Stimulated activated naive CD8-positive, alpha-beta T cell treated with anti-CD3 and anti-CD28 coated beads, Interleukin-15, Interleukin-2, amounts not matched to agents 100 U/mL and 50 U/mL, for 24 hours (primary cell): Measurements from ENCODE around the gene MGAT2.
A peak's percentile ranks its signal among the peaks of the same experiment; 100 is the strongest.
"Not testable (repeated sequence)": the region's sequence is repeated elsewhere in the genome, so short reads cannot be mapped to it uniquely, and the experiment has no call there.

ENCODE experiments used
- ATAC-seq: fragments of 150-1000 bp; cut with Tn5 transposase; one replicate; pipeline ENCODE4 v1.10.0; 2021
- DNase-seq: peaks from one replicate; pipeline ENCODE4 v3.0.0; 2021

The MGAT2 gene

GRCh38 chr14:49620182-49621113 lies at the start of gene MGAT2, which contains the start of gene RPL36AL:
TSS of gene MGAT2 (plus strand) at chr14:49620799. CDS start at chr14:49621269, 470 bp downstream.
TSS of gene RPL36AL (minus strand) at chr14:49620626. CDS start at chr14:49619104, 1,522 bp downstream.
- DNase-seq: peak; percentile 97
- ATAC-seq: peak; percentile 94

GRCh38 chr14:49574038-49574437 lies 46.6 kb upstream of the MGAT2 start:
- DNase-seq: no peak
- no peak for ATAC-seq

GRCh38 chr14:49578141-49578540 lies 42.5 kb upstream of the MGAT2 start:
- ATAC-seq (no peak), DNase-seq (no peak)

GRCh38 chr14:49579841-49580240 lies 40.8 kb upstream of the MGAT2 start:
- DNase-seq (no peak), ATAC-seq (no peak)

DNA sequence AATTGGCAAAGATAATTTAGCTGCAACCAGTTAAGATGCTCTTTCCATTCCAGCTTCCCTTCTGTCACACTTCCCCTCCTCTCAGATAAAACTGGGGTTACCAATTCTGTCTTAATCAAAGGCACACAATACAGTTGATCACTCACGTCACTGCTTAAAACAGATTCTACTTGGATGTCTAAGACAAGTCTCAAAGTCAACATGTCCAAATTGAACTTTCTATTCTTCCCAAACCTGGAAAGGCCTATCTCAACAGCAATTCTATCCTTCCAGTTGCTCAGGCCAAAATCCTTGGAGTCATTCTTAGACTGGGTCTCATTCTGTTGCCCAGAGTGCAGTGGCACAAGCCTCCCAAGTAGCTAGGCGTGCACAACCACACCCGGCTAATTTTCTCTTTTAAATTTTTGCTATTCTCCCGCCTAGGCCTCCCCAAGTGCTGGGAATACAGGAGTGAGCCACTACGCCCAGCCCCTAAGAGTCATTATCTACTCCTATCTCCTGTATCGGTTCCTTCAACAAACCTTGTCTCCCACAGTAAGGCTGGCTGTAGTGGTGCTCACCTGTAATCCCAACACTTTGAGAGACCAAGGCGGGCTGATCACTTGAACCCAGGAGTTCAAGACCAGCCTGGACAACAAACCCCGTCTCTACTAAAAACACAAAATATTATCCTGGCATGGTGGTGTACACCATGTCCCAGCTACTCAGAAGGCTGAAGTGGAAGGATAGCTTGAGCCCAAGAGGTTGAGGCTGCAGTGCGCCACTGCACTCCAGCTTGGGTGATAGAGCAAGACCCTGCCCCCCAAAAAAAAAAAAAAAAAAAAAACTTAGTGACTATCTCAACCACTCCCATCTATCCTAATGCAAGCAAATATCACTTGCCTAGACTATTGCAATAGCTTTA lies 39.1 kb upstream of the MGAT2 start:
- no peak for DNase-seq
- ATAC-seq: no peak

DNA sequence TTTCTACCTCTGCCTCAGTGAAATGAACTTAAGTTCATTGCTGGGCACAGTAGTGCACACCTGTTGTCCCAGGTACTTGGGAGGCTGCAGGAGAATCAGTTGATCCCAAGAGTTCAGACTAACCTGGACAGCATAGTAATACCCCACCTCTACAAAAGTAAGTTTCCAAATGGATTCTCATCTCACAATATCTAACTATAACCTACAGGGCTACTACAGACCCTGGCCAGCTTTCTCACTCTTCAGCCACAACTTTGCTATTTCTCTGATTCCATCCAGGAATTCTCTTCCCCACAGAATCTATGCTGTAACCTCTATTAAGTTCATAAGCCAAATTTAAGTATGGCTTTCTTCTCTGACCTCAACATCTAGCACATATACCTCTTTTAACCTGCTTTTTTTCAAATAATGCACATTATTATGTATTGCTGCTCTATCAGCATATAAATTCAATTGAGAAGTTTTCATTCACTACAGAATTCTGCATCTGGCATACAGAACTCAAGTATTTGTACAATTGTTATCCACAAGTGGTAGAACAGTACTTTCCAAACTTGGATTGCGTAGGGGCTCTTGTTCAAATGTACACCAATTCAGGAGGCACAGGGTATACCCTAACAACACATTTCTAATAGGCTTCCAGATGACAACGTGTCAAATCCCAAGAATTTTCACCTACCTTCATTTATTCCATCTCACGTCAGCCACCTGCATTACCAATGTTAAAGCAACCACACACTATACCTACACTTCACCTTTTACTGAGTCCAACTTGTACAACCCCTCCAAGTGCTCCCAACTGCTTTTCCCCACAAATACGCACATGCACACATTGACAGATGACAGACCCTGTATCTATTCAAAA lies 38.3 kb upstream of the MGAT2 start:
- DNase-seq (no peak), ATAC-seq (no peak)

GRCh38 chr14:49583629-49584028 lies 37.0 kb upstream of the MGAT2 start:
- ATAC-seq (no peak), DNase-seq (no peak)

DNA sequence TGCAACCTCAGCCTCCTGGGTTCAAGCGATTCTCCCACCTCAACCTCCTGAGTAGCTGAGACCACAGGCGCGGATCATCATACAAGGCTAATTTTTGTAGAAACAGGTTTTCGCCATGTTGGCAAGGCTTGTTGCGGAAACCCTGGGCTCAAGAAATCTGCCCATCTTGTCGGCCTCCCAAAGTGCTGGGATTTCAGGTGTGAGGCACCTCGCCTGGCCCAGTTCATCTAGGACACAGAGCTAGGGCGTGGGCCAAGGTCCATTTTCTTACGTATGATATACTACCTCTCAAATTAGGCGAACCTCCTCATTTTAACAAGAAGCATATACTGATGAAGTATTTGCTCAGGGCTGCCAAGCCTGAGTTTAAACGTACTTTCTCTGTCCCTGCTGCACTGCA lies 36.5 kb upstream of the MGAT2 start:
- DNase-seq (no peak), ATAC-seq (no peak)

DNA sequence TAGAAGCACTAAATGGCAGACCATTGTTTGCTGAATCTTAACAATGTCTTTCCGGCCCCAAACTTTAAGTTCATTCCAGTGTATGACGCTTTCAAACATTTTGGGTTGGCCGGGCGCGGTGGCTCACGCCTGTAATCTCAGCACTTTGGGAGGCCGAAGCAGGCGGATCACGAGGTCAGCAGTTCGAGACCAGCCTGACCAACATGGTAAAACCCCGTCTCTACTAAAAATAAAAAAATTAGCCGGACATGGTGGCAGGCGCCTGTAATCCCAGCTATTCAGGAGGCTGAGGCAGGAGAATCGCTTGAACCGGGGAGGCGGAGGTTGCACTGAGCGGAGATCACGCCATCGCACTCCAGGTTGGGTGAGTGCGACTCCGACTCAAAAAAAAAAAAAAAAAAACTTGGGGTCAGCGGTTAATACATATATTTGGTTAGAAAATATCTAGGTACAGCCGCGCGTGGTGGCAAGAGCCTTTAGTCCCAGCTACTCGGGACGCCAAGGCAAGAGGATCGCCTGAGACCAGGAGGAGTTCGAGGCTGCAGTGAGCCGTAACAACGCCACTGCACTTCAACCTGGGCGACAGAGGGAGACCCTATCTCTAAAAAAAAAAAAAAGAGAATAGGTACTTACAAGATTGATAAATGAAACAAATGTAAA lies 35.5 kb upstream of the MGAT2 start:
- not testable (repeated sequence) for ATAC-seq
- peak; percentile 49 for DNase-seq

DNA sequence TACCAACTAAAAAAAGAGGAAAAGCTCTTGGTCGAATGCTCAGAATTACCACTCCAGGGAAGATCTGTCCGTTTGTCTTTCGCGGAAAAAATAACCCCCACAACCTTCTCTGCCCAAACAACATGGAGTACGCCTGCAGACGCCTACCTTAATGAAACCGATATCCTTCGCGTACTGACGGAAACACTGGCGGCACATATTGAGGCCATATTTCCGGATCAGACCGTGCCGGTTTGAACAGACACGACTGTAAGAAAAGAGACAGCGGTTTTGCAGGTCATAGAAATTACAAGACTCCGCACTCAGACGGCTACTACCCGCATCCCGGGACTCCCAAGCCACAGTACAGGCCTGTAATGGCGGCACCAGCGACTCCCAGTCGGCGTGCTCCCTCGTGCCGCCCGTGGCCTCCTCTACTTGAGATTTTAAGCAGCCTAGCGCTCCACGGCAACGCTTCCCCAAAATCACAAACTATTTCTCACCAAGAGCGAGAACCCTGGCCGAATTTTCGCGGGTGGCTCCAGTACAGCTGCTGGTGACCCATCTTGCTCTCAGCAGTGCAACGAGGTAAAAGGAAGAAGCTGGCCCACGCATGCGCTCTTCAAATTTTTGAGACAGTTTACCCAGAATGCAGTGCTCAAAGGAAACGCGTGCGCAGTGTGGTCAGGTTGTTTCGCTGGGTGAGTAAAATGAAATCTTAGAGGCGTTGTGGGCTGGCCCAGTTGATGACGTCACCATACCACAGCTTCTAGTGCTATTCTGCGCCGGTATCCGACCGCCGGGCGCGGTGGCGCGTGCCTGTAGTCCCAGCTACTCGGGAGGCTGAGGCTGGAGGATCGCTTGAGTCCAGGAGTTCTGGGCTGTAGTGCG lies 34.6 kb upstream of the MGAT2 start, which contains the start of gene RPS29:
RPS29 (minus strand) TSS at position 578 of the 870 bp plus-strand sequence; CDS start at position 544, 34 bp downstream.
- ATAC-seq: peak; percentile 88
- DNase-seq: peak; percentile 96

- DNase-seq (peak; percentile 64), ATAC-seq (peak; percentile 38)
These were observed 33.7 kb upstream of the MGAT2 start for GRCh38 chr14:49586673-49587460.

DNA sequence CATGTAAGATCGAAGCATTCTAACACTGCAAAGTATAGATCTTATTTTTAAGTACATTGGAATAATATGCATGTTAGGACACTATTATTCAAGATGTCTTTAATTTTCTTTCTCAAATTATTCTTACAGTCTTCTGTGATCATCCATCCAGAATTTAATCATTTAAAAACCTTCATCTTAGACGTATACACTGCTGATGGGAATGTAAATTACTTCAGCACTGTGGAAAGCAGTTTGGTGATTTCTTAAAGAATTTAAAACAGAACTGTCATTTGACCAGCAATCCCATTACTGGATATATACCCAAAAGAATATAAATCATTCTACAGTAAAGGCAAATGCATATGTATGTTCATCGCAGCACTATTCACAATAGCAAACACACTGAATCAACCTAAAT lies 31.2 kb upstream of the MGAT2 start:
- no peak for ATAC-seq

DNA sequence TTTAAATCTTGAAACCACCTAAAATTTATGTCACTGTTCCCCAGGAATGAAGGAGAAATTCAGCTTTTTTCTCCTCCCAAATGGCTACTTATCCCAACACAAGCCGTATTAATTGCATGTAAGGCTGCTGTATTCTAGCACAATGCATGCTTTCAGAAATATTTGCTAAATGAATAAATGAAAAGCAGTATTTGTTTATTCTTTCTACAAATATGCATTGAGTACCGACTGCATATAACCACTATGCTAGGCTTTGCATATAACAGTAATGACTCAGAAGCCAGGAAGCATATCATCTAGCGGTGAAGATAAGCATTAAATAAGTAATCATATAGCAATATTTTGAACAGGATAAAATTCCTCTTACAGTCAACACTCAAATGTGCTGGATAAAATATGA lies 27.6 kb upstream of the MGAT2 start:
- DNase-seq: no peak

More for the DNA sequence above, 31.2 kb upstream of the MGAT2 start:
- no peak for DNase-seq

DNA sequence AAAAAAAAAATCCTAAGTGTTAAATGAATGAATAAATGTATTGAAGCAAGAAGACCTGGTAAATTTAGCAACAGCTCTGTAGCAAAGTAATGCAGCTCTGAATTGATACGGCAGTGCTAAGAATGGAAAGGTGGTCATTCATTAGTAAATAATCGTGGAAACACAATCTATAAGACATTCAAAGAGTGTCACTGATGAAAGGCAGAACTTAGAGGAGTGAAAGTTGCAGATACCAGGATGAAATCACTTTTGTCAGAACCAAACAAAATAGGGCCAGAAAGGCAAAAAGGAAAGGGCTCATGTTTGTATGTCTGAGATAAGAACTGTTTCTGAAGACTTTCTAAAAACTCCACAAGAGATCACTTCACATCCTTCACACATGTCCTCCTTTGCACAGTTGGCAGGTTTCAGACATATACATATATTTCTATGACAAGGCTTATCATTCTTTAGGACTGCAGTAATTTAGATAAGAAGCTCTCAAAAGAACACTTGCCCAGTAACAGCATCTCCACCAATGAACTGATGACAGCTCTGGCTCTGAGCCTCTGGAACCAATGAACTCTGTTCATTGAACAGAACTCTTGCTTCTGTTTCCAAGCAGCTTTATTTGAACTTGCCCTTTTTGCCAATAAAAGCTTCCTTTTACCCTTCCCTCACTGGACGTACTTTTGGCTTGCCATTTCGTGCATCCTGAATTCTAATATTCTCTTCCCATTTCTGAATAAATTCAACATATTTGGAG lies 26.1 kb upstream of the MGAT2 start:
- DNase-seq (no peak), ATAC-seq (no peak)

More for the DNA sequence above, 27.6 kb upstream of the MGAT2 start:
- ATAC-seq: no peak

DNA sequence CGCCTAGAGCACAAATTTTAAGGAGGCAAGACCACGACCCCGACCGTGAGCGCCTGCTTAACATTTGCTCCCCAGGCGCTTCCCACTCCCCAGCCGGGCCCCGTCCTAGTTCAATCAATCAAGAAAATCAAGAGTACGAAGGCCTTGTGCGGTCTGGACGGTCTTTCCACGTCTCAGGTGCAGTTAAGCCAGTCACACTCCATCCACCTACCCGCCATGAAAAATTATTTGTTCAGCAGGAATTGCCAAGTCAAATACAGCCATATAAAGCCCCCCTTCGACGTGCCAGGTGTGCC lies 22.5 kb upstream of the MGAT2 start:
- ATAC-seq (no peak), DNase-seq (peak; percentile 41)

GRCh38 chr14:49598485-49599300 lies 21.9 kb upstream of the MGAT2 start, which contains the start of gene LRR1:
TSS of gene LRR1 (plus strand) at chr14:49598940. CDS start at chr14:49599021, 81 bp downstream.
- peak; percentile 91 for DNase-seq
- ATAC-seq: peak; percentile 86

DNA sequence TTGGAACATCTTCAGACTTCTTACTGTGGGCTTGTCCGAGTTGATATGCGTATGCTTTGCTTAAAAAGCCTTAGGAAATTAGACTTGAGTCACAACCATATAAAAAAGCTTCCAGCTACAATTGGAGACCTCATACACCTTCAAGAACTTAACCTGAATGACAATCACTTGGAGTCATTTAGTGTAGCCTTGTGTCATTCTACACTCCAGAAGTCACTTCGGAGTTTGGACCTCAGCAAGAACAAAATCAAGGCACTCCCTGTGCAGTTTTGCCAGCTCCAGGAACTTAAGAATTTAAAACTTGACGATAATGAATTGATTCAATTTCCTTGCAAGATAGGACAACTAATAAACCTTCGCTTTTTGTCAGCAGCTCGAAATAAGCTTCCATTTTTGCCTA lies 13.0 kb upstream of the MGAT2 start:
- DNase-seq: no peak
- no peak for ATAC-seq

GRCh38 chr14:49612251-49612650 lies 8.3 kb upstream of the MGAT2 start:
- DNase-seq (no peak), ATAC-seq (no peak)
